ENCODE measurements around the gene CDH23. TPM values are rescaled to one million over a fixed set of nuclear protein-coding genes. Genes with fewer than 3 reads are reported as not detected.

CDH23 gene
- total RNA-seq, 1 donor from 2014 or later = 4.5 TPM

GRCh38 chr10:71755179-71755879, 358.6 kb downstream of the CDH23 start:
- H3K4me1 ChIP-seq = peaks cover 86% of the 10 kb centered on the region
- H3K4me3 ChIP-seq = no peak overlapping the region
- intact Hi-C loops (cut with micrococcal nuclease) = no loop called here
- no peaks in the 10 kb centered on the region for H3K27me3 ChIP-seq (ENCODE audit: low read depth)
- H3K9me3 ChIP-seq (replicated peaks) = no peaks in the 10 kb centered on the region
- peaks cover 86% of the 10 kb centered on the region for H3K36me3 ChIP-seq
- no peak for TF ChIP-seq CTCF (IDR thresholded peaks at IDR 0.05; ENCODE audit: borderline replicate concordance)
- no peak for DNase-seq
- peak overlapping the region; percentile 60 for H3K27ac ChIP-seq (replicated peaks)

- no peak for TF ChIP-seq CTCF (IDR thresholded peaks at IDR 0.05; ENCODE audit: borderline replicate concordance)
- peaks cover 86% of the 10 kb centered on the region for H3K36me3 ChIP-seq
- H3K4me1 ChIP-seq = peaks cover 90% of the 10 kb centered on the region
- H3K4me3 ChIP-seq = no peak overlapping the region
- no peaks in the 10 kb centered on the region for H3K9me3 ChIP-seq (replicated peaks)
- peak overlapping the region; percentile 64 for H3K27ac ChIP-seq (replicated peaks)
- intact Hi-C loops (cut with micrococcal nuclease) = no loop called here
- no peaks in the 10 kb centered on the region for H3K27me3 ChIP-seq (ENCODE audit: low read depth)
- no peak for DNase-seq
These were observed 359.8 kb downstream of the CDH23 start for GRCh38 chr10:71756311-71757191.

GRCh38 chr10:71757399-71757922, 360.7 kb downstream of the CDH23 start:
- DNase-seq = no peak
- intact Hi-C loops (cut with micrococcal nuclease) = no loop called here
- peaks cover 78% of the 10 kb centered on the region for H3K36me3 ChIP-seq

GRCh38 chr10:71761105-71761511, 364.4 kb downstream of the CDH23 start:
- H3K4me3 ChIP-seq = peak overlapping the region; percentile 47
- peaks cover 63% of the 10 kb centered on the region for H3K36me3 ChIP-seq

More at GRCh38 chr10:71757399-71757922, 360.7 kb downstream of the CDH23 start:
- no peak overlapping the region for H3K4me3 ChIP-seq
- no peaks in the 10 kb centered on the region for H3K27me3 ChIP-seq (ENCODE audit: low read depth)
- H3K27ac ChIP-seq (replicated peaks) = peak overlapping the region; percentile 64
- TF ChIP-seq CTCF (IDR thresholded peaks at IDR 0.05; ENCODE audit: borderline replicate concordance) = no peak
- peaks cover 90% of the 10 kb centered on the region for H3K4me1 ChIP-seq
- H3K9me3 ChIP-seq (replicated peaks) = no peaks in the 10 kb centered on the region

More at GRCh38 chr10:71761105-71761511, 364.4 kb downstream of the CDH23 start:
- no peak for DNase-seq
- Histone ChIP-seq H3K9me3 (replicated peaks) (no peaks in the 10 kb centered on the region), H3K27ac (replicated peaks) (peak overlapping the region; percentile 99), H3K27me3 (ENCODE audit: low read depth) (no peaks in the 10 kb centered on the region), H3K4me1 (peaks cover 90% of the 10 kb centered on the region)
- no peak for TF ChIP-seq CTCF (IDR thresholded peaks at IDR 0.05; ENCODE audit: borderline replicate concordance)
- intact Hi-C loops (cut with micrococcal nuclease) = no loop called here
